Hepatocyte (in vitro differentiated cells): ENCODE data around the gene ANKRD35. TPM values are rescaled to one million over a fixed set of nuclear protein-coding genes. Genes with fewer than 3 reads are reported as not detected.

Experiments
- DNase-seq: peaks from one replicate; pipeline ENCODE4 v3.0.0-alpha.2; 2016; ENCODE audit warnings: low spot score
- H2AFZ ChIP-seq: fragments of 200-600 bp; sonication (generic); 2 replicates; pipeline ENCODE4 v1.6.0; 2016; ENCODE audit warnings: antibody characterized with exemption, mild to moderate bottlenecking
- H3K27ac ChIP-seq: fragments of 200-600 bp; sonication (generic); 2 replicates; pipeline ENCODE4 v1.5.1; 2016; ENCODE audit warnings: mild to moderate bottlenecking
- H3K27me3 ChIP-seq: fragments of 200-600 bp; sonication (generic); 2 replicates; pipeline ENCODE4 v1.6.1; 2016
- H3K36me3 ChIP-seq: fragments of 200-600 bp; sonication (generic); replicated peaks from 2 replicates; pipeline ENCODE4 v1.5.1; 2016; ENCODE audit warnings: low read depth; ENCODE audit not compliant: insufficient read depth
- H3K4me1 ChIP-seq: fragments of 200-600 bp; sonication (generic); 2 replicates; pipeline ENCODE4 v1.5.1; 2016; ENCODE audit warnings: mild to moderate bottlenecking, moderate library complexity; ENCODE audit not compliant: insufficient read depth
- H3K4me2 ChIP-seq: fragments of 200-600 bp; sonication (generic); 2 replicates; pipeline ENCODE4 v1.6.0; 2016
- H3K4me3 ChIP-seq: fragments of 200-600 bp; sonication (generic); 2 replicates; pipeline ENCODE4 v1.5.1; 2016; ENCODE audit warnings: mild to moderate bottlenecking
- H3K79me2 ChIP-seq: fragments of 200-600 bp; sonication (generic); 2 replicates; pipeline ENCODE4 v1.6.0; 2017; ENCODE audit warnings: mild to moderate bottlenecking
- H3K9me2 ChIP-seq: fragments of 200-600 bp; sonication (generic); replicated peaks from 2 replicates; pipeline ENCODE4 v1.6.0; 2017; ENCODE audit warnings: mild to moderate bottlenecking; ENCODE audit not compliant: insufficient read depth
- H3K9me3 ChIP-seq: fragments of 200-600 bp; sonication (generic); 2 replicates; pipeline ENCODE4 v1.5.1; 2016; ENCODE audit warnings: low read depth, mild to moderate bottlenecking
- H4K20me1 ChIP-seq: fragments of 200-600 bp; sonication (generic); 2 replicates; pipeline ENCODE4 v1.6.0; 2016; ENCODE audit warnings: mild to moderate bottlenecking; ENCODE audit not compliant: insufficient read depth, poor library complexity, severe bottlenecking
- CTCF ChIP-seq: fragments of 200-600 bp; sonication (generic); IDR thresholded peaks from 2 replicates; pipeline ENCODE4 v1.5.1; 2016; ENCODE audit warnings: antibody characterized with exemption, mild to moderate bottlenecking; ENCODE audit not compliant: poor library complexity
- EZH2 ChIP-seq: fragments of 200-600 bp; sonication (generic); IDR thresholded peaks from 2 replicates; pipeline ENCODE4 v1.6.1; 2016; ENCODE audit warnings: antibody characterized with exemption, mild to moderate bottlenecking, borderline replicate concordance
- EZH2phosphoT487 ChIP-seq: fragments of 200-600 bp; sonication (generic); IDR thresholded peaks from one replicate; pipeline ENCODE4 v1.6.1; 2018; ENCODE audit warnings: antibody characterized with exemption, mild to moderate bottlenecking, low read depth, moderate library complexity; ENCODE audit not compliant: unreplicated experiment, severe bottlenecking
- WGBS: methylation state at CpG from one replicate; pipeline ENCODE4 v1.1.6; 2016; ENCODE audit warnings: low lambda C conversion rate; ENCODE audit errors: missing lambda C conversion rate; 5-methylcytosine and 5-hydroxymethylcytosine counted together
- polyA plus RNA-seq: library from polyadenylated mRNA; unstranded; fragments of >200 nt; fragmentation: Nextera tagmentation; extraction: Ambion mirVana; gene quantifications from 2 replicates; pipeline ENCODE4 v1.2.1, GENCODE V29; 2016
- total RNA-seq: library from RNA; depleted of rRNA; stranded (reverse); fragments of >200 nt; gene quantifications from 2 replicates; pipeline ENCODE4 v1.2.3, GENCODE V29; 2014

Gene ANKRD35
- total and polyA plus RNA-seq, 2 experiments from 2014 or later, result 0.43 to 2.2 TPM

DNA sequence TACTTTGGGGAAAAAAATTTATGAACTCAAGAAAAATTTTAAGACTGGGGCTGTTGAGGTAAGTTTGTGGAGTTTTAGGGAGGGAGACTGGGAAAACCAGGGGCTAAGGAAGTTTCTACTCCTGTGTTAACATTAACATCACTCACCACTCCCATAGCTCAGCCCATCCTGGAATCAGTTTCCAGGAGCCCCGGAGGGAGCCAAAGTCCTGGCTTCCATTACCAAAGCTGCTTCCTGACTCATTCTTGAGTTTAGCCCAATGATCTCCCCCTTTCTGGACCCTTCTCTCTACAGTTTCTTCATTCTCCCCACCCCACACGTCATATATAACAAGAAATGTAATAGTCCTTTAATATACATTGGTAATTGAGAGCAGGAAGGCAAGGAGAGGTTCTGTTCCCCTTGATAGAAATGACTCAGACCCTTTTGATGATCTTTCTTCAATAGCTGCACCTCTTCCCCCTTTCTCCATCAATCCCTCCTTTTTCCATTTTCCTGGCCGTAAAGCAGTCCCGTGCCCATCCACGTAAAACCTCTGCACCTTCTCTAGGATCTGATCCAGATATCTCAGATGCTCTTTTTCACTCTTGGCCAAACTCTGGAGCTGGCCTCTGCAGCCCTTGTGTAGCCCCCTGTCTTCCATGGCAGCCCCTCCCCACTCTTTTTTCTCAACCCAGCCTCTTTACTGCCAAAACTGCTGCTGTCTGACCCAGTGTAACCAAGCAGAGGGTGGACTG is 22.2 kb downstream of the ANKRD35 start:
- H2AFZ ChIP-seq, result no peak overlapping the region
- 77% methylated on average over 5 of the region's 5 CpGs for WGBS
- H3K27ac ChIP-seq, result no peak overlapping the region
- H3K9me3 ChIP-seq, result no peaks in the 10 kb centered on the region
- H3K4me3 ChIP-seq, result no peak overlapping the region
- H3K27me3 ChIP-seq, result no peaks in the 10 kb centered on the region
- H4K20me1 ChIP-seq, result no peaks in the 10 kb centered on the region
- no peaks in the 10 kb centered on the region for H3K36me3 ChIP-seq
- TF ChIP-seq EZH2 (no peak), CTCF (no peak), EZH2phosphoT487 (no peak)
- H3K79me2 ChIP-seq, result no peaks in the 10 kb centered on the region
- H3K4me2 ChIP-seq, result no peak overlapping the region
- H3K9me2 ChIP-seq, result no peaks in the 10 kb centered on the region
- no peak for DNase-seq
- H3K4me1 ChIP-seq, result peaks cover 5% of the 10 kb centered on the region

- H3K4me2 ChIP-seq, result peak overlapping the region; percentile 77
- peaks cover 6% of the 10 kb centered on the region for H4K20me1 ChIP-seq
- peak overlapping the region; percentile 31 for H3K4me3 ChIP-seq
- no peaks in the 10 kb centered on the region for H3K36me3 ChIP-seq
- peak overlapping the region; percentile 95 for H2AFZ ChIP-seq
- peak; percentile 96 for DNase-seq
- peaks cover 5% of the 10 kb centered on the region for H3K4me1 ChIP-seq
- peaks cover 16% of the 10 kb centered on the region for H3K79me2 ChIP-seq
- H3K27me3 ChIP-seq, result no peaks in the 10 kb centered on the region
- peak overlapping the region; percentile 94 for H3K27ac ChIP-seq
- TF ChIP-seq EZH2phosphoT487 (no peak), CTCF (peak; percentile 1)
- no peaks in the 10 kb centered on the region for H3K9me3 ChIP-seq
- WGBS, result under 1% methylated on average over 34 of the region's 41 CpGs
- no peaks in the 10 kb centered on the region for H3K9me2 ChIP-seq
Measured at GRCh38 chr1:145859491-145860023, 26.1 kb downstream of the ANKRD35 start.

- Histone ChIP-seq H3K79me2 (peaks cover 16% of the 10 kb centered on the region), H2AFZ (peak within 1 kb of the TSS; percentile 95), H3K27ac (peak within 1 kb of the TSS; percentile 94), H3K9me2 (no peaks in the 10 kb centered on the region), H4K20me1 (peaks cover 6% of the 10 kb centered on the region), H3K4me1 (peaks cover 5% of the 10 kb centered on the region), H3K36me3 (no peaks in the 10 kb centered on the region), H3K27me3 (no peaks in the 10 kb centered on the region), H3K4me2 (peak within 1 kb of the TSS; percentile 81), H3K4me3 (peak within 1 kb of the TSS; percentile 51), H3K9me3 (no peaks in the 10 kb centered on the region)
- WGBS, result 1% methylated on average over 32 of the region's 42 CpGs
- TF ChIP-seq EZH2phosphoT487 (no peak), CTCF (peak; percentile 2), EZH2 (no peak)
- peak; percentile 97 for DNase-seq
Measured at GRCh38 chr1:145858901-145859490, 26.7 kb downstream of the ANKRD35 start, which contains the start of gene PIAS3. TSS of gene PIAS3 (minus strand) at chr1:145859081. CDS start at chr1:145858990, 91 bp downstream.
